GM23338 (cell line): ENCODE measurements around the gene COMMD3. TPM values are rescaled to one million over a fixed set of nuclear protein-coding genes. Genes with fewer than 3 reads are reported as not detected.

Source experiments
- ATAC-seq: fragments of 200-7000 bp; cut with Tn5 transposase; 3 replicates; pipeline ENCODE4 v1.9.1; 2020
- DNase-seq: peaks from one replicate; pipeline ENCODE4 v3.0.0-alpha.2; 2015; ENCODE audit warnings: low spot score
- H2AFZ ChIP-seq: fragments of 200-600 bp; sonication (generic); 2 replicates; pipeline ENCODE4 v1.8.0; 2016; ENCODE audit warnings: antibody characterized with exemption, mild to moderate bottlenecking, moderate library complexity
- H3F3A ChIP-seq: fragments of 200-600 bp; sonication (generic); replicated peaks from 2 replicates; pipeline ENCODE4 v1.8.0; 2017; ENCODE audit warnings: antibody characterized with exemption, mixed run types, low read depth
- H3K27ac ChIP-seq: fragments of 200-600 bp; sonication (generic); 2 replicates; pipeline ENCODE4 v1.6.1; 2016; ENCODE audit warnings: low read depth
- H3K27me3 ChIP-seq: fragments of 200-600 bp; sonication (generic); 2 replicates; pipeline ENCODE4 v1.8.0; 2016; ENCODE audit warnings: mild to moderate bottlenecking, mixed run types, moderate library complexity; ENCODE audit not compliant: insufficient read depth
- H3K36me3 ChIP-seq: fragments of 200-600 bp; sonication (generic); 2 replicates; pipeline ENCODE4 v1.8.0; 2016; ENCODE audit warnings: mild to moderate bottlenecking; ENCODE audit not compliant: insufficient read depth
- H3K4me1 ChIP-seq: fragments of 200-600 bp; sonication (generic); 2 replicates; pipeline ENCODE4 v1.8.0; 2016; ENCODE audit warnings: mild to moderate bottlenecking, moderate library complexity; ENCODE audit not compliant: insufficient read depth
- H3K4me2 ChIP-seq: fragments of 200-600 bp; sonication (generic); 2 replicates; pipeline ENCODE4 v1.7.1; 2017; ENCODE audit warnings: mixed run types
- H3K4me3 ChIP-seq: fragments of 200-600 bp; sonication (generic); 2 replicates; pipeline ENCODE4 v1.6.1; 2016; ENCODE audit warnings: mixed run types
- H3K79me2 ChIP-seq: fragments of 200-600 bp; sonication (generic); replicated peaks from 2 replicates; pipeline ENCODE4 v1.8.0; 2017; ENCODE audit warnings: mild to moderate bottlenecking; ENCODE audit not compliant: insufficient read depth
- H3K9me2 ChIP-seq: fragments of 200-600 bp; sonication (generic); 2 replicates; pipeline ENCODE4 v1.8.0; 2017; ENCODE audit not compliant: insufficient read depth
- H4K20me1 ChIP-seq: fragments of 200-600 bp; sonication (generic); replicated peaks from 2 replicates; pipeline ENCODE4 v1.8.0; 2017; ENCODE audit warnings: mild to moderate bottlenecking; ENCODE audit not compliant: insufficient read depth
- H3K27ac Mint-ChIP-seq: 2 replicates; pipeline ENCODE4 v1.8.0; 2020; ENCODE audit warnings: inconsistent platforms, mild to moderate bottlenecking, moderate library complexity, mixed read lengths
- H3K27me3 Mint-ChIP-seq: 3 replicates; pipeline ENCODE4 v1.8.0; 2022; ENCODE audit warnings: low read depth, mild to moderate bottlenecking, moderate library complexity, mixed read lengths, inconsistent platforms; ENCODE audit not compliant: insufficient read depth, poor library complexity
- H3K36me3 Mint-ChIP-seq: 3 replicates; pipeline ENCODE4 v1.8.0; 2021; ENCODE audit warnings: low read depth, mild to moderate bottlenecking, inconsistent platforms, moderate library complexity, mixed read lengths
- H3K4me1 Mint-ChIP-seq: 3 replicates; pipeline ENCODE4 v1.8.0; 2020; ENCODE audit warnings: mild to moderate bottlenecking, inconsistent platforms, mixed read lengths
- H3K4me3 Mint-ChIP-seq: 3 replicates; pipeline ENCODE4 v1.8.0; 2021; ENCODE audit warnings: moderate library complexity, mild to moderate bottlenecking, inconsistent platforms, mixed read lengths
- H3K9me3 Mint-ChIP-seq: 3 replicates; pipeline ENCODE4 v1.8.0; 2020; ENCODE audit warnings: moderate library complexity, mild to moderate bottlenecking, inconsistent platforms, mixed read lengths
- CREB1 ChIP-seq: fragments of 250-450 bp; sonication (Bioruptor Pico); IDR thresholded peaks from 2 replicates; pipeline ENCODE4 v1.5.0; 2020; ENCODE audit warnings: low read depth, mild to moderate bottlenecking, moderate library complexity
- ETS1 ChIP-seq: IDR thresholded peaks from 2 replicates; pipeline ENCODE4 v1.6.1; 2016; ENCODE audit warnings: antibody characterized with exemption
- EZH2 ChIP-seq: fragments of 200-600 bp; sonication (generic); IDR thresholded peaks from one replicate; pipeline ENCODE4 v1.8.0; 2017; ENCODE audit warnings: antibody characterized with exemption, mild to moderate bottlenecking, low read depth; ENCODE audit not compliant: unreplicated experiment
- JUNB ChIP-seq: IDR thresholded peaks from one replicate; pipeline ENCODE4 v1.6.1; 2016; ENCODE audit warnings: antibody characterized with exemption; ENCODE audit not compliant: unreplicated experiment
- NANOG ChIP-seq: IDR thresholded peaks from 2 replicates; pipeline ENCODE4 v1.6.1; 2016; ENCODE audit warnings: antibody characterized with exemption, borderline replicate concordance
- ZNF331 ChIP-seq: fragments of 250-450 bp; sonication (Bioruptor Pico); IDR thresholded peaks from 2 replicates; pipeline ENCODE4 v1.5.0; 2020; ENCODE audit warnings: low read depth, mild to moderate bottlenecking, moderate library complexity
- polyA plus RNA-seq: library from polyadenylated mRNA; unstranded; fragments of >200 nt; fragmentation: Nextera tagmentation; extraction: Ambion mirVana; gene quantifications from 2 replicates; pipeline ENCODE4 v1.2.1, GENCODE V29; 2016
- total RNA-seq: library from RNA; depleted of rRNA; stranded (reverse); fragments of >200 nt; shearing (Covaris generic); gene quantifications from 2 replicates; pipeline ENCODE4 v1.2.3, GENCODE V29; 2014
- TF ChIP-seq, protein P1 (sequence below): fragments of 250-450 bp; sonication (Bioruptor Pico); IDR thresholded peaks from 2 replicates; pipeline ENCODE4 v1.5.0; 2020; ENCODE audit warnings: mild to moderate bottlenecking, moderate library complexity

COMMD3 gene
- total and polyA plus RNA-seq, 2 experiments from 2014 or later, result 1.1 to 5.2 TPM

DNA sequence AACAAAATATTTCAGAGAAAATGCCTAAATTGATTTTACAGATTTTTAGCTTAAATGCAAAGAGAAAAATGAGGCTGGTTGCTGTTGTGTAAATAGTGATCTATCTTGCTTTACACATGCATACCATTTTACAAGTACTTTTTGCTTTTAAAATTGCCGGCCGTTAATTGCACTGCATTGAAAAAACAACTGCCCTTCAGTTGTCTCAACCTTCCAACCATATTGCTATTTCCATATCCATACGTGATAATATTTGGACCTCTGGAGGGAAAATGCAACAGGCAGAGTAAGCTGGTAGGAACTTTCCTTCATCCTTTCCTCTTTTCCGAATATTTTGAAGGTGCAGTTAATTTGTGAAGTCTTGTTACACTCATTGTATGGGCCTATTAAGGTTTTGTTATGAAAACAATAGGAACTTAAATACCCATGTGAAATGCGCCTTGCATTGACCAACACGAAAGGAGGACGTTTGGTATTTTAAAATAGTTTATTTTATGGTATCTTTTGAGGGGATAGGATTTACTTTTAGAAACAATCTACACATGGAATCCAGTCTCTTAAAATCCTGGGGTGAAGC lies 16.0 kb downstream of the COMMD3 start (continued):
- TF ChIP-seq, protein P1, sequence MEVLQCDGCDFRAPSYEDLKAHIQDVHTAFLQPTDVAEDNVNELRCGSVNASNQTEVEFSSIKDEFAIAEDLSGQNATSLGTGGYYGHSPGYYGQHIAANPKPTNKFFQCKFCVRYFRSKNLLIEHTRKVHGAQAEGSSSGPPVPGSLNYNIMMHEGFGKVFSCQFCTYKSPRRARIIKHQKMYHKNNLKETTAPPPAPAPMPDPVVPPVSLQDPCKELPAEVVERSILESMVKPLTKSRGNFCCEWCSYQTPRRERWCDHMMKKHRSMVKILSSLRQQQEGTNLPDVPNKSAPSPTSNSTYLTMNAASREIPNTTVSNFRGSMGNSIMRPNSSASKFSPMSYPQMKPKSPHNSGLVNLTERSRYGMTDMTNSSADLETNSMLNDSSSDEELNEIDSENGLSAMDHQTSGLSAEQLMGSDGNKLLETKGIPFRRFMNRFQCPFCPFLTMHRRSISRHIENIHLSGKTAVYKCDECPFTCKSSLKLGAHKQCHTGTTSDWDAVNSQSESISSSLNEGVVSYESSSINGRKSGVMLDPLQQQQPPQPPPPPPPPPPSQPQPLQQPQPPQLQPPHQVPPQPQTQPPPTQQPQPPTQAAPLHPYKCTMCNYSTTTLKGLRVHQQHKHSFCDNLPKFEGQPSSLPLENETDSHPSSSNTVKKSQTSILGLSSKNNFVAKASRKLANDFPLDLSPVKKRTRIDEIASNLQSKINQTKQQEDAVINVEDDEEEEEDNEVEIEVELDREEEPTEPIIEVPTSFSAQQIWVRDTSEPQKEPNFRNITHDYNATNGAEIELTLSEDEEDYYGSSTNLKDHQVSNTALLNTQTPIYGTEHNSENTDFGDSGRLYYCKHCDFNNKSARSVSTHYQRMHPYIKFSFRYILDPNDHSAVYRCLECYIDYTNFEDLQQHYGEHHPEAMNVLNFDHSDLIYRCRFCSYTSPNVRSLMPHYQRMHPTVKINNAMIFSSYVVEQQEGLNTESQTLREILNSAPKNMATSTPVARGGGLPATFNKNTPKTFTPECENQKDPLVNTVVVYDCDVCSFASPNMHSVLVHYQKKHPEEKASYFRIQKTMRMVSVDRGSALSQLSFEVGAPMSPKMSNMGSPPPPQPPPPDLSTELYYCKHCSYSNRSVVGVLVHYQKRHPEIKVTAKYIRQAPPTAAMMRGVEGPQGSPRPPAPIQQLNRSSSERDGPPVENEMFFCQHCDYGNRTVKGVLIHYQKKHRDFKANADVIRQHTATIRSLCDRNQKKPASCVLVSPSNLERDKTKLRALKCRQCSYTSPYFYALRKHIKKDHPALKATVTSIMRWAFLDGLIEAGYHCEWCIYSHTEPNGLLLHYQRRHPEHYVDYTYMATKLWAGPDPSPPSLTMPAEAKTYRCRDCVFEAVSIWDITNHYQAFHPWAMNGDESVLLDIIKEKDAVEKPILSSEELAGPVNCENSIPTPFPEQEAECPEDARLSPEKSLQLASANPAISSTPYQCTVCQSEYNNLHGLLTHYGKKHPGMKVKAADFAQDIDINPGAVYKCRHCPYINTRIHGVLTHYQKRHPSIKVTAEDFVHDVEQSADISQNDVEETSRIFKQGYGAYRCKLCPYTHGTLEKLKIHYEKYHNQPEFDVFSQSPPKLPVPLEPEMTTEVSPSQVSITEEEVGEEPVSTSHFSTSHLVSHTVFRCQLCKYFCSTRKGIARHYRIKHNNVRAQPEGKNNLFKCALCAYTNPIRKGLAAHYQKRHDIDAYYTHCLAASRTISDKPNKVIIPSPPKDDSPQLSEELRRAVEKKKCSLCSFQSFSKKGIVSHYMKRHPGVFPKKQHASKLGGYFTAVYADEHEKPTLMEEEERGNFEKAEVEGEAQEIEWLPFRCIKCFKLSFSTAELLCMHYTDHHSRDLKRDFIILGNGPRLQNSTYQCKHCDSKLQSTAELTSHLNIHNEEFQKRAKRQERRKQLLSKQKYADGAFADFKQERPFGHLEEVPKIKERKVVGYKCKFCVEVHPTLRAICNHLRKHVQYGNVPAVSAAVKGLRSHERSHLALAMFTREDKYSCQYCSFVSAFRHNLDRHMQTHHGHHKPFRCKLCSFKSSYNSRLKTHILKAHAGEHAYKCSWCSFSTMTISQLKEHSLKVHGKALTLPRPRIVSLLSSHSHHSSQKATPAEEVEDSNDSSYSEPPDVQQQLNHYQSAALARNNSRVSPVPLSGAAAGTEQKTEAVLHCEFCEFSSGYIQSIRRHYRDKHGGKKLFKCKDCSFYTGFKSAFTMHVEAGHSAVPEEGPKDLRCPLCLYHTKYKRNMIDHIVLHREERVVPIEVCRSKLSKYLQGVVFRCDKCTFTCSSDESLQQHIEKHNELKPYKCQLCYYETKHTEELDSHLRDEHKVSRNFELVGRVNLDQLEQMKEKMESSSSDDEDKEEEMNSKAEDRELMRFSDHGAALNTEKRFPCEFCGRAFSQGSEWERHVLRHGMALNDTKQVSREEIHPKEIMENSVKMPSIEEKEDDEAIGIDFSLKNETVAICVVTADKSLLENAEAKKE (CRISPR knock-in tag), result no peak
- TF ChIP-seq JUNB (no peak), ETS1 (no peak), NANOG (0 out of 2 replicates have a peak, but pooled peaks have one; percentile 59), ZNF331 (CRISPR knock-in tag) (no peak), EZH2 (peak; percentile 93)

GRCh38 chr10:22333167-22333974 lies 17.2 kb downstream of the COMMD3 start:
- H3K36me3 Mint-ChIP-seq, result no peaks in the 10 kb centered on the region; the same call in 2 of the 3 replicates
- H3F3A ChIP-seq, result peaks cover 24% of the 10 kb centered on the region
- DNase-seq, result no peak
- H3K27ac Mint-ChIP-seq, result no peak overlapping the region
- no peak overlapping the region for H2AFZ ChIP-seq
- no peak overlapping the region for H3K27ac ChIP-seq
- H3K4me1 ChIP-seq, result peaks cover 48% of the 10 kb centered on the region
- peaks cover 87% of the 10 kb centered on the region for H3K27me3 Mint-ChIP-seq
- peak overlapping the region; percentile 50 for H3K4me3 ChIP-seq
- peaks cover 100% of the 10 kb centered on the region for H3K27me3 ChIP-seq
- H4K20me1 ChIP-seq, result peaks cover 38% of the 10 kb centered on the region; the same call in 1 of the 2 replicates
- TF ChIP-seq EZH2 (peak; percentile 91), CREB1 (no peak)
- H3K4me3 Mint-ChIP-seq, result peak overlapping the region; percentile 55
- H3K9me2 ChIP-seq, result no peaks in the 10 kb centered on the region
- no peaks in the 10 kb centered on the region for H3K36me3 ChIP-seq
- H3K4me2 ChIP-seq, result peak overlapping the region; percentile 79
- no peaks in the 10 kb centered on the region for H3K79me2 ChIP-seq
- ATAC-seq, result no peak
- H3K4me1 Mint-ChIP-seq, result peaks cover 25% of the 10 kb centered on the region
- H3K9me3 Mint-ChIP-seq, result peaks cover 3% of the 10 kb centered on the region; the same call in 2 of the 3 replicates
